Measurements from ENCODE around the gene HS3ST4.

DNA sequence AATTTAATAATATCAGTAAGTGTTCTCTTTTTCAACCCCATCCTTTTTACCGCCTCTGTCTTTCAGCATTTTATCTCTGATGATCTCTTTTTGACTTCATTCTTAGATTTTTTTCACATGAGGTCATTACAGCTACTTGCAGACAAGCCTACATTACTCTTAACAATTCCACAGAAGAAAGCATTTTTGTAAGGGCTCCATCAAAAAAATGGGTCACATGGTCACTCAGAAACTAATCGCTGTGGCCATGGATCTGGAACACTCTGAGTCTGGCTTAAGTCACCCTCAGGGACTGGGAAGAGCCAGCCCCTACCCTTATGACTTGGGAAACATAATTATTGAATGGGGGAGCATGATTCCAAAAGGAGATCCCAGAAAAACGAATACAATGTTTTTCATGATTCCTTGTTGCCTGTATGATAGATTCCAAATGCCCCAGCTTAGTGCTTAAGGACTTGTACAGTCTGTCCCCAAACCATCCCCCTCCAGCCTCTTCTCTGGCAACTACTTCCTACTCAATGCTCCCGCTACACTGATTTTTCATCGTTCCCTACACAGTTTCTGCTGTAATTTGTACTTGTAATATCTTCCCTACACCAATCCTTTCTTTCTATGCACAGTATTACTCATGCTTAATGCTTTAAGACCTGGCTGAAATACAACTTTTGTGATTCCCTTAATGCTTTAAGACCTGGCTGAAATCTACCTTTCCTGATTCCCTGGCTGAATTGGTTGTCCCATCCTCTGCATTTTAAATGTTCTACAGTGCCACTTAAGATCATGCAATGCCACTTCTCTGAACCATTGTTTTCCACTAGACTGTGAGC lies 457.8 kb downstream of the HS3ST4 start:
- TF ChIP-seq, protein P1, sequence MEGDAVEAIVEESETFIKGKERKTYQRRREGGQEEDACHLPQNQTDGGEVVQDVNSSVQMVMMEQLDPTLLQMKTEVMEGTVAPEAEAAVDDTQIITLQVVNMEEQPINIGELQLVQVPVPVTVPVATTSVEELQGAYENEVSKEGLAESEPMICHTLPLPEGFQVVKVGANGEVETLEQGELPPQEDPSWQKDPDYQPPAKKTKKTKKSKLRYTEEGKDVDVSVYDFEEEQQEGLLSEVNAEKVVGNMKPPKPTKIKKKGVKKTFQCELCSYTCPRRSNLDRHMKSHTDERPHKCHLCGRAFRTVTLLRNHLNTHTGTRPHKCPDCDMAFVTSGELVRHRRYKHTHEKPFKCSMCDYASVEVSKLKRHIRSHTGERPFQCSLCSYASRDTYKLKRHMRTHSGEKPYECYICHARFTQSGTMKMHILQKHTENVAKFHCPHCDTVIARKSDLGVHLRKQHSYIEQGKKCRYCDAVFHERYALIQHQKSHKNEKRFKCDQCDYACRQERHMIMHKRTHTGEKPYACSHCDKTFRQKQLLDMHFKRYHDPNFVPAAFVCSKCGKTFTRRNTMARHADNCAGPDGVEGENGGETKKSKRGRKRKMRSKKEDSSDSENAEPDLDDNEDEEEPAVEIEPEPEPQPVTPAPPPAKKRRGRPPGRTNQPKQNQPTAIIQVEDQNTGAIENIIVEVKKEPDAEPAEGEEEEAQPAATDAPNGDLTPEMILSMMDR (IDR thresholded peaks at IDR 0.05), result no peak
- TF ChIP-seq POLR2A (IDR thresholded peaks at IDR 0.05), result no peak
